SW480 (cell line): Measurements from ENCODE around the gene TMEM167A.

ENCODE experiments used
- DNase-seq: peaks from one replicate; pipeline ENCODE4 v3.0.0-alpha.2; 2016; ENCODE audit warnings: low spot score

TMEM167A gene

GRCh38 chr5:83076742-83077661 lies at the start of gene TMEM167A, which contains the start of gene XRCC4:
TSS of gene TMEM167A (minus strand) at chr5:83077394. CDS start at chr5:83077323, 71 bp downstream.
TSS of gene XRCC4 (plus strand) at chr5:83077547. CDS start at chr5:83104920, 27,373 bp downstream.
- DNase-seq: peak; percentile 98

- DNase-seq: no peak
Observed at GRCh38 chr5:83126501-83126900, 49.3 kb upstream of the TMEM167A start.

- DNase-seq: no peak
Observed at GRCh38 chr5:83125560-83125959, 48.4 kb upstream of the TMEM167A start.

GRCh38 chr5:83124593-83124992 lies 47.4 kb upstream of the TMEM167A start:
- no peak for DNase-seq

GRCh38 chr5:83118976-83119375 lies 41.8 kb upstream of the TMEM167A start:
- no peak for DNase-seq

GRCh38 chr5:83118471-83118870 lies 41.3 kb upstream of the TMEM167A start:
- no peak for DNase-seq

- DNase-seq: no peak
Observed at GRCh38 chr5:83115816-83116215, 38.6 kb upstream of the TMEM167A start.

GRCh38 chr5:83109380-83109779 lies 32.2 kb upstream of the TMEM167A start:
- DNase-seq: no peak

GRCh38 chr5:83107692-83108420 lies 30.7 kb upstream of the TMEM167A start:
- DNase-seq: no peak

- no peak for DNase-seq
Observed at GRCh38 chr5:83104021-83104420, 26.8 kb upstream of the TMEM167A start.

- DNase-seq: no peak
Observed at GRCh38 chr5:83102364-83102980, 25.3 kb upstream of the TMEM167A start.

- DNase-seq: no peak
Observed at GRCh38 chr5:83101514-83101913, 24.3 kb upstream of the TMEM167A start.

GRCh38 chr5:83099445-83099844 lies 22.3 kb upstream of the TMEM167A start:
- no peak for DNase-seq

- DNase-seq: no peak
Observed at GRCh38 chr5:83099001-83099400, 21.8 kb upstream of the TMEM167A start.

GRCh38 chr5:83097689-83098231 lies 20.6 kb upstream of the TMEM167A start:
- no peak for DNase-seq

- DNase-seq: no peak
Observed at GRCh38 chr5:83096660-83097339, 19.6 kb upstream of the TMEM167A start.

GRCh38 chr5:83095957-83096539 lies 18.9 kb upstream of the TMEM167A start:
- DNase-seq: peak; percentile 55

GRCh38 chr5:83095163-83095956 lies 18.2 kb upstream of the TMEM167A start:
- DNase-seq: no peak

GRCh38 chr5:83093692-83094091 lies 16.5 kb upstream of the TMEM167A start:
- no peak for DNase-seq

- DNase-seq: no peak
Observed at GRCh38 chr5:83092619-83093018, 15.4 kb upstream of the TMEM167A start.
